Measurements from ENCODE around the gene SORCS2. TPM values are rescaled to one million over a fixed set of nuclear protein-coding genes. Genes with fewer than 3 reads are reported as not detected.

The SORCS2 gene
- total RNA-seq, 6 donors from 2014 or later, result 2.2 to 28.3 (median 7.2) TPM

- Histone ChIP-seq H3K9me3 (no peaks in the 10 kb centered on the region), H3K4me1 (peaks cover 0 to 31% (median 8%) of the 10 kb centered on the region in 4 donors), H3K27me3 (no peaks in the 10 kb centered on the region), H3K36me3 (no peaks in the 10 kb centered on the region), H3K27ac (no peak overlapping the region), H3K4me3 (no peak overlapping the region)
- no peak for DNase-seq
- no peak for TF ChIP-seq POLR2A (IDR thresholded peaks at IDR 0.05)
- no peak for TF ChIP-seq EP300 (IDR thresholded peaks at IDR 0.05)
- no peak for TF ChIP-seq CTCF (IDR thresholded peaks at IDR 0.05)
- no peak for TF ChIP-seq POLR2AphosphoS5 (IDR thresholded peaks at IDR 0.05)
- no peak for ATAC-seq (ENCODE audit: low FRiP score in 2 of 2)
- 61 to 65% methylated on average over 4 to 5 of the region's 5 CpGs for WGBS, 2 donors
These were observed 31.2 kb downstream of the SORCS2 start for GRCh38 chr4:7223541-7223940.

GRCh38 chr4:7224001-7224400 lies 31.7 kb downstream of the SORCS2 start:
- 77 to 88% methylated on average over 2 to 4 of the region's 4 CpGs for WGBS, 2 donors
- H3K9me3 ChIP-seq, result no peaks in the 10 kb centered on the region
- H3K4me1 ChIP-seq, result peaks cover 0 to 28% (median 8%) of the 10 kb centered on the region in 4 donors
- ATAC-seq (ENCODE audit: low FRiP score in 2 of 2) (no peak), DNase-seq (no peak)
- no peak overlapping the region for H3K4me3 ChIP-seq
- H3K27ac ChIP-seq, result no peak overlapping the region
- no peak for TF ChIP-seq POLR2AphosphoS5 (IDR thresholded peaks at IDR 0.05)
- no peak for TF ChIP-seq CTCF (IDR thresholded peaks at IDR 0.05)
- TF ChIP-seq EP300 (IDR thresholded peaks at IDR 0.05), result no peak
- no peak for TF ChIP-seq POLR2A (IDR thresholded peaks at IDR 0.05)
- H3K36me3 ChIP-seq, result no peaks in the 10 kb centered on the region
- no peaks in the 10 kb centered on the region for H3K27me3 ChIP-seq

- Histone ChIP-seq H3K4me1 (peaks cover 0 to 28% (median 8%) of the 10 kb centered on the region in 4 donors), H3K4me3 (no peak overlapping the region), H3K27ac (no peak overlapping the region), H3K36me3 (no peaks in the 10 kb centered on the region), H3K27me3 (no peaks in the 10 kb centered on the region), H3K9me3 (no peaks in the 10 kb centered on the region)
- WGBS, 2 donors, result 87 to 90% methylated on average over 10 to 11 of the region's 11 CpGs
- TF ChIP-seq EP300 (IDR thresholded peaks at IDR 0.05), result no peak
- no peak for TF ChIP-seq POLR2AphosphoS5 (IDR thresholded peaks at IDR 0.05)
- no peak for TF ChIP-seq CTCF (IDR thresholded peaks at IDR 0.05)
- no peak for TF ChIP-seq POLR2A (IDR thresholded peaks at IDR 0.05)
- ATAC-seq (ENCODE audit: low FRiP score in 2 of 2) (no peak), DNase-seq (no peak)
These were observed 32.7 kb downstream of the SORCS2 start for GRCh38 chr4:7224878-7225533.

- peak in 1 of 2 donors; percentile 50 for ATAC-seq (ENCODE audit: low FRiP score in 2 of 2)
- Histone ChIP-seq H3K4me1 (peaks cover 0 to 28% (median 8%) of the 10 kb centered on the region in 4 donors), H3K9me3 (no peaks in the 10 kb centered on the region), H3K4me3 (no peak overlapping the region), H3K27ac (peak overlapping the region in 1 of 4 donors; percentile 43), H3K27me3 (no peaks in the 10 kb centered on the region), H3K36me3 (no peaks in the 10 kb centered on the region)
- TF ChIP-seq POLR2AphosphoS5 (IDR thresholded peaks at IDR 0.05) (no peak), EP300 (IDR thresholded peaks at IDR 0.05) (no peak), CTCF (IDR thresholded peaks at IDR 0.05) (no peak), POLR2A (IDR thresholded peaks at IDR 0.05) (no peak)
- DNase-seq, result peak in 1 of 2 donors; percentile 69
- 56 to 60% methylated on average over 10 to 22 of the region's 22 CpGs for WGBS, 2 donors
These were observed 34.1 kb downstream of the SORCS2 start for GRCh38 chr4:7226439-7226838.

GRCh38 chr4:7227008-7227407 lies 34.7 kb downstream of the SORCS2 start:
- peak overlapping the region in 1 of 4 donors; percentile 60 for H3K27ac ChIP-seq
- no peaks in the 10 kb centered on the region for H3K9me3 ChIP-seq
- ATAC-seq (ENCODE audit: low FRiP score in 2 of 2) (peak; percentile 38 to 81), DNase-seq (peak in 1 of 2 donors; percentile 87)
- H3K36me3 ChIP-seq, result no peaks in the 10 kb centered on the region
- no peak overlapping the region for H3K4me3 ChIP-seq
- peaks cover 0 to 28% (median 8%) of the 10 kb centered on the region in 4 donors for H3K4me1 ChIP-seq
- H3K27me3 ChIP-seq, result no peaks in the 10 kb centered on the region
- WGBS, 2 donors, result 23 to 65% methylated on average over 7 to 10 of the region's 10 CpGs
- peak in 1 of 6 experiments; percentile 28 for TF ChIP-seq CTCF (IDR thresholded peaks at IDR 0.05)
- TF ChIP-seq POLR2AphosphoS5 (IDR thresholded peaks at IDR 0.05), result peak in 1 of 2 donors; percentile 81
- peak in 2 of 4 donors; percentile 69 to 84 for TF ChIP-seq EP300 (IDR thresholded peaks at IDR 0.05)
- no peak for TF ChIP-seq POLR2A (IDR thresholded peaks at IDR 0.05)
